Keratinocyte (primary cell): ENCODE results near the gene DDRGK1. TPM values are rescaled to one million over a fixed set of nuclear protein-coding genes. Genes with fewer than 3 reads are reported as not detected.
"Not testable (repeated sequence)": the region's sequence is repeated elsewhere in the genome, so short reads cannot be mapped to it uniquely, and the experiment has no call there.

ENCODE experiments used
- DNase-seq: peaks from one replicate; pipeline ENCODE4 v3.0.0-alpha.2; 2011; ENCODE audit warnings: low read depth, missing footprints, low spot score
- FAIRE-seq: peaks from 2 replicates; lab custom pipeline; 2011; peaks lifted over from hg19 to GRCh38; lab: Jason Lieb, UNC
- H2AFZ ChIP-seq: 2 replicates; pipeline ENCODE4 v1.6.0; 2012; ENCODE audit warnings: low read length, control low read depth, inconsistent platforms; ENCODE audit not compliant: control insufficient read depth
- H3K27ac ChIP-seq: 2 replicates; pipeline ENCODE4 v1.5.1; 2011; ENCODE audit warnings: low read length; ENCODE audit not compliant: control insufficient read depth, insufficient read depth
- H3K27me3 ChIP-seq: 3 replicates; pipeline ENCODE4 v1.6.0; 2011; ENCODE audit warnings: low read length; ENCODE audit not compliant: control insufficient read depth, insufficient read depth; ENCODE audit errors: extremely low read depth
- H3K36me3 ChIP-seq, 2 experiments: 2 replicates in 1 of 2; 3 replicates in 1 of 2; pipeline ENCODE4 v1.5.1; 2011; ENCODE audit warnings: low read length in 2 of 2, mild to moderate bottlenecking in 1 of 2; ENCODE audit not compliant: control insufficient read depth in 2 of 2, insufficient read depth in 2 of 2; ENCODE audit errors: extremely low read depth in 1 of 2
- H3K4me1 ChIP-seq: 3 replicates; pipeline ENCODE4 v1.5.1; 2011; ENCODE audit warnings: low read length; ENCODE audit not compliant: control insufficient read depth, insufficient read depth; ENCODE audit errors: extremely low read depth
- H3K4me2 ChIP-seq: 3 replicates; pipeline ENCODE4 v1.6.0; 2011; ENCODE audit warnings: low read depth, low read length; ENCODE audit not compliant: control insufficient read depth, insufficient read depth; ENCODE audit errors: extremely low read depth
- H3K4me3 ChIP-seq, 3 experiments: fragments of 200-600 bp in 1 of 3; sonication (generic) in 1 of 3; 2 replicates in 2 of 3; 3 replicates in 1 of 3; pipeline ENCODE4 v1.5.1; 2011 to 2016; ENCODE audit warnings: low read length in 3 of 3, mild to moderate bottlenecking in 3 of 3, control low read depth in 2 of 3, inconsistent platforms in 1 of 3, low read depth in 1 of 3, mixed read lengths in 1 of 3, mixed run types in 1 of 3, moderate library complexity in 1 of 3; ENCODE audit not compliant: control insufficient read depth in 2 of 3, insufficient read depth in 2 of 3; ENCODE audit errors: extremely low read depth in 1 of 3
- H3K79me2 ChIP-seq: 2 replicates; pipeline ENCODE4 v1.6.0; 2012; ENCODE audit warnings: low read length; ENCODE audit not compliant: control insufficient read depth, insufficient read depth
- H3K9ac ChIP-seq: 3 replicates; pipeline ENCODE4 v1.6.0; 2011; ENCODE audit warnings: low read length; ENCODE audit not compliant: control insufficient read depth, insufficient read depth; ENCODE audit errors: extremely low read depth
- H3K9me1 ChIP-seq: 3 replicates; pipeline ENCODE4 v1.6.0; 2011; ENCODE audit warnings: low read length; ENCODE audit not compliant: control insufficient read depth, insufficient read depth; ENCODE audit errors: extremely low read depth
- H3K9me3 ChIP-seq: 2 replicates; pipeline ENCODE4 v1.5.1; 2012; ENCODE audit warnings: low read depth, low read length; ENCODE audit not compliant: control insufficient read depth
- H4K20me1 ChIP-seq: 3 replicates; pipeline ENCODE4 v1.6.0; 2011; ENCODE audit warnings: low read length; ENCODE audit not compliant: control insufficient read depth, insufficient read depth; ENCODE audit errors: extremely low read depth
- EZH2 ChIP-seq: IDR thresholded peaks from one replicate; pipeline ENCODE4 v1.6.1; 2012; ENCODE audit warnings: inconsistent platforms, mild to moderate bottlenecking, low read length, moderate library complexity
- dilution Hi-C: fragments of 300-500 bp; cut with MboI; formaldehyde crosslinking; loops from one replicate; pipeline ENCODE4 v1.7.0; 2020; ENCODE audit warnings: low sequenced_read_pairs; ENCODE audit not compliant: extremely low pct_ligation_motif_present
- polyA plus RNA-seq, 5 experiments: library from polyadenylated mRNA; depleted of rRNA in 3 of 5; stranded (reverse) in 3 of 5; stranded (forward) in 1 of 5; unstranded in 1 of 5; fragments of >200 nt; gene quantifications; 1 replicate in 1 of 5; 2 replicates in 3 of 5; 3 replicates in 1 of 5; pipeline versions ENCODE4 v1.2.1 to v1.2.3, GENCODE V29; 2011 to 2012; ENCODE audit warnings: missing spikeins in 2 of 5, low read depth in 1 of 5, low replicate concordance in 1 of 5
- TF ChIP-seq, protein P1 (sequence below), 3 experiments: IDR thresholded peaks in 1 of 3; conservative IDR thresholded peaks in 1 of 3; optimal IDR thresholded peaks in 1 of 3; 2 replicates in 2 of 3; 3 replicates in 1 of 3; pipeline versions ENCODE3 to v1.5.1; 2011; ENCODE audit warnings: low read length in 3 of 3, mild to moderate bottlenecking in 3 of 3, moderate library complexity in 2 of 3, control low read depth in 1 of 3, inconsistent platforms in 1 of 3; ENCODE audit not compliant: insufficient read depth in 2 of 3; ENCODE audit errors: extremely low read depth in 1 of 3

The DDRGK1 gene
- polyA plus RNA-seq, 1 donor (not counting 4 experiments of a cell fraction or from before 2014, with no cell fraction given) = 32.2 TPM

DNA sequence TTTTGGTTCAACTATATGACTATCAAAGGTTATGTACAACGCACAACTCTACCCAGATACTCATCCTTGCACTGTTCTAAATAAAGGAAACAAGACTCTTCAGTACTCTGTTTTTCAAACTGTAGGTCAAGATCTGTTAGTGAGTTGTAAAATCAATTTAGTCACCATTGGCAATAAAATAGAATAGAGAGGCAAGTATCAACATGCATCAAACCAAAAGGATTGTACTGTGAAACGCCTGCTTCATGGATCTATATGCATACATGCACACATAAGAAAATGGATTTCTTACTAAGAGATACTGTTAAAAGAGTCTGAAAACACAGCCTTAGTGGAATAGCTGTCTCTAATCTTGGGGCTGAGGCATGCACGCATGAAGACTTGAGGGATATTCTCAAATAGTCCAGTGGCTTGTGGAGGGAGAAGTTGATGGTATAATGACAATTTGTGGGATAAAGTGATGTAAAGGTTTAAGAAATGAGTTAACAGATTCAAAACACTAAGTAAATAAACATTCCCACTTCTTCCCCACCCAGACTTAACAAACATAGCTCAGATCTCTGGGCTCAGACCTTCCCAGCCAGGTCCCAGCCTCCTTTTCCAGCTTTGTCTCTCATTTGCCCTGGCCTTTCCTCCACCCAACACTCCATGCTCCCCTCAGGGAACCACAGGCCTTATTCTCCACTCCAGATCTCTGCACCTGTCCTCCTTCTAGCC is 20.4 kb downstream of the DDRGK1 start:
- H3K36me3 ChIP-seq = no peaks in the 10 kb centered on the region
- no peak overlapping the region for H3K27ac ChIP-seq
- H3K27me3 ChIP-seq = no peaks in the 10 kb centered on the region
- H3K79me2 ChIP-seq = no peaks in the 10 kb centered on the region
- H3K9me3 ChIP-seq = no peaks in the 10 kb centered on the region
- TF ChIP-seq EZH2 = no peak
- TF ChIP-seq, protein P1, sequence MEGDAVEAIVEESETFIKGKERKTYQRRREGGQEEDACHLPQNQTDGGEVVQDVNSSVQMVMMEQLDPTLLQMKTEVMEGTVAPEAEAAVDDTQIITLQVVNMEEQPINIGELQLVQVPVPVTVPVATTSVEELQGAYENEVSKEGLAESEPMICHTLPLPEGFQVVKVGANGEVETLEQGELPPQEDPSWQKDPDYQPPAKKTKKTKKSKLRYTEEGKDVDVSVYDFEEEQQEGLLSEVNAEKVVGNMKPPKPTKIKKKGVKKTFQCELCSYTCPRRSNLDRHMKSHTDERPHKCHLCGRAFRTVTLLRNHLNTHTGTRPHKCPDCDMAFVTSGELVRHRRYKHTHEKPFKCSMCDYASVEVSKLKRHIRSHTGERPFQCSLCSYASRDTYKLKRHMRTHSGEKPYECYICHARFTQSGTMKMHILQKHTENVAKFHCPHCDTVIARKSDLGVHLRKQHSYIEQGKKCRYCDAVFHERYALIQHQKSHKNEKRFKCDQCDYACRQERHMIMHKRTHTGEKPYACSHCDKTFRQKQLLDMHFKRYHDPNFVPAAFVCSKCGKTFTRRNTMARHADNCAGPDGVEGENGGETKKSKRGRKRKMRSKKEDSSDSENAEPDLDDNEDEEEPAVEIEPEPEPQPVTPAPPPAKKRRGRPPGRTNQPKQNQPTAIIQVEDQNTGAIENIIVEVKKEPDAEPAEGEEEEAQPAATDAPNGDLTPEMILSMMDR (optimal IDR thresholded peaks at IDR 0.05 in 1 of 3, IDR thresholded peaks at IDR 0.05 in 1 of 3, conservative IDR thresholded peaks at IDR 0.05 in 1 of 3; ENCODE audit: extremely low read depth in 1 of 3, insufficient read depth in 2 of 3, low read length in 3 of 3) = no peak
- H3K4me1 ChIP-seq = peaks cover 11% of the 10 kb centered on the region
- DNase-seq = no peak
- no peak overlapping the region for H3K9ac ChIP-seq
- H3K9me1 ChIP-seq = no peaks in the 10 kb centered on the region
- dilution Hi-C loops = no loop called here
- no peak overlapping the region for H2AFZ ChIP-seq
- no peak for FAIRE-seq
- H3K4me2 ChIP-seq = no peak overlapping the region
- no peak overlapping the region for H3K4me3 ChIP-seq
- no peaks in the 10 kb centered on the region for H4K20me1 ChIP-seq

- H4K20me1 ChIP-seq, H3K9me1 ChIP-seq, H3K4me2 ChIP-seq, H3K9ac ChIP-seq, dilution Hi-C loops, H3K27ac ChIP-seq, H2AFZ ChIP-seq, H3K36me3 ChIP-seq, DNase-seq, H3K4me3 ChIP-seq, H3K9me3 ChIP-seq, H3K79me2 ChIP-seq, FAIRE-seq, H3K27me3 ChIP-seq: not testable (repeated sequence)
- peaks cover 11% of the 10 kb centered on the region for H3K4me1 ChIP-seq
These were observed 22.1 kb downstream of the DDRGK1 start for GRCh38 chr20:3182429-3182828.

- DNase-seq (no peak), FAIRE-seq (no peak)
- no peaks in the 10 kb centered on the region for H3K79me2 ChIP-seq
- no peaks in the 10 kb centered on the region for H4K20me1 ChIP-seq
- H3K9ac ChIP-seq = no peak overlapping the region
- H3K4me1 ChIP-seq = peaks cover 11% of the 10 kb centered on the region
- H3K9me1 ChIP-seq = no peaks in the 10 kb centered on the region
- dilution Hi-C loops = no loop called here
- TF ChIP-seq EZH2 = no peak
- TF ChIP-seq, protein P1 (optimal IDR thresholded peaks at IDR 0.05 in 1 of 3, IDR thresholded peaks at IDR 0.05 in 1 of 3, conservative IDR thresholded peaks at IDR 0.05 in 1 of 3; ENCODE audit: extremely low read depth in 1 of 3, insufficient read depth in 2 of 3, low read length in 3 of 3) = no peak
- no peak overlapping the region for H3K4me2 ChIP-seq
- no peak overlapping the region for H2AFZ ChIP-seq
- H3K4me3 ChIP-seq = no peak overlapping the region
- H3K9me3 ChIP-seq = no peaks in the 10 kb centered on the region
- no peak overlapping the region for H3K27ac ChIP-seq
- no peaks in the 10 kb centered on the region for H3K36me3 ChIP-seq
- no peaks in the 10 kb centered on the region for H3K27me3 ChIP-seq
These were observed 23.2 kb downstream of the DDRGK1 start for GRCh38 chr20:3181270-3181669.
